Heart left ventricle (tissue), 13 donors: ENCODE measurements around the gene NME1.

Source experiments
- POLR2A ChIP-seq, 2 donors: fragments of 450-650 bp; IDR thresholded peaks; one replicate each; pipeline ENCODE4 v1.6.1; 2017; ENCODE audit warnings: antibody characterized with exemption in 2 of 2, mild to moderate bottlenecking in 2 of 2, moderate library complexity in 2 of 2
- TF ChIP-seq, protein P1 (sequence below), 12 donors: fragments of 200-600 bp; sonication (generic) in 4 of 12; IDR thresholded peaks; one replicate each; pipeline versions ENCODE4 v1.5.0 to v1.8.0; 2018 to 2022; ENCODE audit warnings: antibody characterized with exemption in 12 of 12, mild to moderate bottlenecking in 5 of 12
- donor health status: ischemic (EF 13 %, LVEDD 7.1; RV severe dilation, severe dysfunction).
- donor health status: DM: no; HTN: yes; CAD: no.
- donor health status: DM: no; HTN: no; CAD: no.
- donor health status: ischemic (EF 25% LVEDD 6.9; RV normal size, moderate dysfunction).
- donor health status: ischemic (EF 25% LVEDD 5.7; RV mildly dilated, moderate dysfunction).
- donor health status: ischemic (EF 35%, LVEDD 5.7; RV mildly dilated, moderate dysfunction).
- donor health status: nonischemic (EF 11% LVEDD 7.7; RV severe dilation, severe dysfunction).
- donor health status: DM: yes; HTN: yes; CAD: no.
- donor health status: PGD.
- donor health status: ischemic (EF 29% LVEDD 5.4; RV normal size, mild dysfunction).
- donor health status: nonischemic (EF 23%, LVEDD 6.1; RV moderate dilation, normal function).

DNA sequence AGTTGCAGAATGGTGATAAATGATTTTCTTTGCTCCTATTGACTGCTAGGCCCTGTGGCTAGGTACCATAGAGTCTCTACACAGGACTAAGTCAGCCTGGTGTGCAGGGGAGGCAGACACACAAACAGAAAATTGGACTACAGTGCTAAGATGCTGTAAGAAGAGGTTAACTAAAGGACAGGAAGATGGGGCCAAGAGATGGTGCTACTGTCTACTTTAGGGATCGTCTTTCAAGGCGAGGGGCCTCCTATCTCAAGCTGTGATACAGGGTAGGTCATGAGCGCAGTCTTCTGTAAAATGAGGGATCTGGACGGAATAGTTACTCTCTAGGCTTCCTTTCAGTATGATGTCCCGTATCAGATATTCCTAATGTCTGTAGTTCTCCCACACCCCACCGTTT is 817 bp downstream of the NME1 start:
- TF ChIP-seq, protein P1, sequence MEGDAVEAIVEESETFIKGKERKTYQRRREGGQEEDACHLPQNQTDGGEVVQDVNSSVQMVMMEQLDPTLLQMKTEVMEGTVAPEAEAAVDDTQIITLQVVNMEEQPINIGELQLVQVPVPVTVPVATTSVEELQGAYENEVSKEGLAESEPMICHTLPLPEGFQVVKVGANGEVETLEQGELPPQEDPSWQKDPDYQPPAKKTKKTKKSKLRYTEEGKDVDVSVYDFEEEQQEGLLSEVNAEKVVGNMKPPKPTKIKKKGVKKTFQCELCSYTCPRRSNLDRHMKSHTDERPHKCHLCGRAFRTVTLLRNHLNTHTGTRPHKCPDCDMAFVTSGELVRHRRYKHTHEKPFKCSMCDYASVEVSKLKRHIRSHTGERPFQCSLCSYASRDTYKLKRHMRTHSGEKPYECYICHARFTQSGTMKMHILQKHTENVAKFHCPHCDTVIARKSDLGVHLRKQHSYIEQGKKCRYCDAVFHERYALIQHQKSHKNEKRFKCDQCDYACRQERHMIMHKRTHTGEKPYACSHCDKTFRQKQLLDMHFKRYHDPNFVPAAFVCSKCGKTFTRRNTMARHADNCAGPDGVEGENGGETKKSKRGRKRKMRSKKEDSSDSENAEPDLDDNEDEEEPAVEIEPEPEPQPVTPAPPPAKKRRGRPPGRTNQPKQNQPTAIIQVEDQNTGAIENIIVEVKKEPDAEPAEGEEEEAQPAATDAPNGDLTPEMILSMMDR (IDR thresholded peaks at IDR 0.05): no peak
- TF ChIP-seq POLR2A (IDR thresholded peaks at IDR 0.05): no peak
